ENCODE measurements around the gene LARP4.

DNA sequence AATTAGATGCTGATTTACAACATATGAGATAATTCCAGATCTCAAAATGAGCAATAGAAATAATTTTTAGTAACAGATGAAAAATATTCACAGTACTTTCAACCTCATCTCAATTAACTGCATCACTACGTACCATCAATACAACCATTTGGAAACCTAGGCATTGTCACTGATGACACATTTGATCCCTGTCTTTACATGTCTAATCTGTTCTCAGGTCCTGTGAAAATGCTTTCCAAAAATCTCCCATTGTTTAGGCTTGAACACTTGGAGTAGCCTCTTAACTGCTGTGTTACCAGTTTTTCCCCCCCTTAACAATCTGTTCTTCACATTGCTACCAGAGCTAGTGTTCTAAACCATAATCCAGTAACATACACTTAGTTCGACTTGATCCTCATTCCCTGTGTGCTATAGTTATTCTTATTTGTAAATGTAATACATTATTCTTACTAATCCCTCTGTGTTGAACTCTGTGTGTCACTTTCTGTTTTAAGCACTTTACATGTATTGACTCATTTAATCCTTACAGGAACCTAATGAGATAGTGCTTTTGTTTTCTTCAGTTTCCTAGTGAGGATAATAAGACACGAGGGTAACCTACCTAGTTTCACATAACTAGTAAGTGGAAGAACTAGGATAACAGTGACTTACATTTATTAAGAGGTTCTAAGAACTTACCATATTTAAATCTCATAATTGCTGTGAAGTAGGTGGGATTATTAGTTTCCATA, 41.7 kb downstream of the LARP4 start:
- no peak for TF ChIP-seq SIN3A (IDR thresholded peaks at IDR 0.05; ENCODE audit: borderline replicate concordance, insufficient read depth, low read depth, low read length)
- TF ChIP-seq, protein P1, sequence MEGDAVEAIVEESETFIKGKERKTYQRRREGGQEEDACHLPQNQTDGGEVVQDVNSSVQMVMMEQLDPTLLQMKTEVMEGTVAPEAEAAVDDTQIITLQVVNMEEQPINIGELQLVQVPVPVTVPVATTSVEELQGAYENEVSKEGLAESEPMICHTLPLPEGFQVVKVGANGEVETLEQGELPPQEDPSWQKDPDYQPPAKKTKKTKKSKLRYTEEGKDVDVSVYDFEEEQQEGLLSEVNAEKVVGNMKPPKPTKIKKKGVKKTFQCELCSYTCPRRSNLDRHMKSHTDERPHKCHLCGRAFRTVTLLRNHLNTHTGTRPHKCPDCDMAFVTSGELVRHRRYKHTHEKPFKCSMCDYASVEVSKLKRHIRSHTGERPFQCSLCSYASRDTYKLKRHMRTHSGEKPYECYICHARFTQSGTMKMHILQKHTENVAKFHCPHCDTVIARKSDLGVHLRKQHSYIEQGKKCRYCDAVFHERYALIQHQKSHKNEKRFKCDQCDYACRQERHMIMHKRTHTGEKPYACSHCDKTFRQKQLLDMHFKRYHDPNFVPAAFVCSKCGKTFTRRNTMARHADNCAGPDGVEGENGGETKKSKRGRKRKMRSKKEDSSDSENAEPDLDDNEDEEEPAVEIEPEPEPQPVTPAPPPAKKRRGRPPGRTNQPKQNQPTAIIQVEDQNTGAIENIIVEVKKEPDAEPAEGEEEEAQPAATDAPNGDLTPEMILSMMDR (IDR thresholded peaks at IDR 0.05), result no peak
